NCI-H82 (cell line): Measurements from ENCODE around the gene ISG20.

ENCODE experiments used
- DNase-seq: peaks from one replicate; lab custom pipeline; 2025; lab: John Stamatoyannopoulos, UW

ISG20 gene

DNA sequence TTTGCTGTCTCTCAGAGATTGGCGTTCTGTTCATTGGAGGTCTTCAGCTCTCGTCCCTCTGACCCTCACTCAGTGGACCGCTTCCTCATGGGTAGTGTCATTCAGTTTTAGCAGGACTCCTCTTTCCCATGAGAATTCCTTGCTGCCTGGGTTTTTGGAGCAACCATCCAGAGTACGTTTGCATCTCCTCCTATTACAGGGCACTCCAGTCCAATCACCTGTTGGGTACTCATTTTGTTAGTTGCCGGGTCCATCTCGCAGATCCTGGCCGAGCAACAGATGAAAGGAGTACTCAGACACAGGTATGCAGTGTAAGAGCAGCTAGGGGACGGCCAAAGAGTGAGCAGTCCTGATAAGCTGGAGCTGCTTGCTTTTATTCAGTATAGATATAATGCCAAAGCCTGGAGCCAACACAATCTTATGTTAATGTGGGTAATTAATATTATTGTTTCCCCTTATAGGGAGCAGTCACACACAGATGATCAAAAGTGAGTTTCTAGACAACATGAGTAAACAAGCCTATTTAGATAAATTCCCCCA lies 49.6 kb downstream of the ISG20 start:
- no peak for DNase-seq

DNA sequence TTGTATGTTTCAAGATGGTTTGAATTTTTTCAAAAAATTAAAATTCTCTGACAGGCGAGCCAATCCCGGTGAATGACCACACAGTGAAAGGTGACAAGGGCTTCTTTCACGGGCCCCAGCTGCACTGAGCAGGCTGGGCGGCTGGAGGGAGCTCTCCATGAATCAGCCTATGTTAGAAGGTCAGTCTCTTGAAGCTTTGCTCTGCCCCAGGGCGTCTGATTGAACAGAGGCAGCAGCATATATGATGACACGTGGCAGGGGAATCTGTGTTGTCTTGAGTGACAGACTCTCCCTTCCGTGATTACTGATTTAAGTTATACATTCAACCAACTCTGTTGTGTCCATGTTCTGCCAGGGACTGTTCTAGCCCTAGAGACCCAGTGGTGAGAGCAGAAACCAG lies 51.5 kb downstream of the ISG20 start:
- no peak for DNase-seq

DNA sequence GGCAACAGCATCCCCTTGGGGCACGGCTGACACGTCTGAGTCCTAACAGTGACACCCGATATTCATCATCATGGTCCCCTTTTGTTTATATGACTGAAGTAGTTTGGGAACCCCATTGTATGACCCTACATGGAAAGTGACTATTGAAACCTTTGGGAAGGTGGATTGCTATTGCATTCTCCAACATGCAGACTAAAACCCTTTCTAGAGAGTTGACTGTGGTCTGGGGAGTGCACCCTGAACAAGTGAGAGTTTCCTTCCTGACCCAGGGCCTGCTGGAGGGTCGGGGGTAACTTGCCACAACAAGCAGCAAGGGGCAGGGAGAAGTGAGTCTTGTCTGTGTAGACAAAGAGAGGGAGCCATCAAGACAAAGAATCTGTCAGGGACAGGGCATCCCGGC lies 54.4 kb downstream of the ISG20 start:
- no peak for DNase-seq

DNA sequence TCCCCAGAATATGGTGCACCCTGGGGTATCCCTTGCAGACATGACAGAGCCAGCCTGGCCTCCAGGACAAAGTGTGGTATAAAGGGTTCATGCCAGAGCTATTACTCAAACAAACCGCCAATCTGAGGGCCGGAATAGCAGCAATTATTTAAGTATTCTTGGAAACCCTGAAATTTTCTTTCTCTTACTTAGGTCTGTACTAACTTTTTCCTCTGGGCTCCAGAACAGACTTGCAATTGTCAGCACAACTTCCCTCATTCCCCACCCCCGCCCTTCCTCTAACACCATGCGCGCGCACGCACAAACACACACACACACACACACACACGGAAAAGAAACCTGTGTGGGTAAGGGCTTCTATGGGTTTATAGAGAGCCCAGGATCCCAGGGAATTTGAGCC lies 56.3 kb downstream of the ISG20 start:
- no peak for DNase-seq

DNA sequence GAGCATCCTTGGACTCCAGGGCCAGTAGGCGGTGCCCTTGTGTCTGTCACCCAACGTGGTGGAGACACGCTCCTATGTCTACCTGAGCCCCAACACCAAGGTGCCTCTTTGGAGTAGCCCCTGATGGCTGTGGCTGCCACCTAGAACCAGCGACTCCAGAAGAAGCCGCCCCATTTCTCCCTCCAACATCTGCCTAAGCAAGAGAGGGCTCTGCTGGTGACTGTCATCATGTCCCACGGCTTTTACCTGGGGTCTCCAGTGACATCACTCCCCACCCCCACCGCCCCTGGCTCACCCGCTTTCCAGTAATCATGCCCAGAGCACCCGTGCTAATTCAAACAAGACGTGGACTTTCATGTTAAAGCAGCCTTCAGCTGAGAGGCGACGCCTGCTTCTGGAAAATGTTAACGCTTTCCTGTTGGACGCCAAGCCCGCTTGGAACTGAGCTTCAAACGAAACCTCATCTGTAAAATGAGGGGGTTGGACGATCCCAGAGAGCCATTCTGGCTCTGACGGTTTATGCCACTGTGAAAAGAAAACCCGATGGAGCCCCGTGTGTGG lies 57.0 kb downstream of the ISG20 start:
- DNase-seq: no peak

DNA sequence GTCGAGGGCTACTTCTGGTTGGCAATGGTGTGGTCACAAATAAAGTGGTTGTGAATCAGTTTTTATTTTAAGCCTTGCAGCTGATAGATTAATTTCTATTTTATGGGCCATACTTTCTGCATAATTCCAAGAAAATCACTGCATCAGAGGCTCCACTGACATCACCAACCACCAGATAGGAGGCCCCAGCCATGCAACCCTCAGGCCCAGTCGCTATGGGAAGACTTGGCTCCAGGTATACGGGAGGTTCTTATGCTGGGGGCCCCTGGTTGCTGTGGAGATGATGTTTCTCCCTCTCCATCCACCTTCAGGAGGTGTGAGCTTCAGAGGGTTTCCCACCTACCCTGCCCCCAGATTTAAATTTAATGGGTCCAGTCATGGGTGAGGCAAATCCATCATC lies 57.4 kb downstream of the ISG20 start:
- no peak for DNase-seq

DNA sequence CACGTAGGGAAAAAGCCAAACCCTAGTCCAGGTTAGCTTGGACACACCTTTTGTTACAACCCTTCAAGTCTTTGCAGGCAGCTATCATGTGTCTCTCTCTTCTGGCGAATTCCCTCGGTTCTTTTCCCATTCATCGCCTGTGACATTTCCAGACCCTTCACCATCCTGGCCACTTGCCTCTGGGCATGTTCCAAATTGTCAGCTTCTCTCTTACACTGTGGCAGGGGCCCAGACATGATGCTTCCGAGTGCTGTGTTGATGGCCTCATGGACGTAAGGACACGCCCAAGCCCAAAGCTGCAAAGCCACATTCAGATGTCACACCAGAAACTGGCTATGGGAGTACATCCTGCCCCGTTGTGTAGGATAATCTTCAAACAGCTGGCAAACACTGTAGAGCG lies 58.5 kb downstream of the ISG20 start:
- no peak for DNase-seq

DNA sequence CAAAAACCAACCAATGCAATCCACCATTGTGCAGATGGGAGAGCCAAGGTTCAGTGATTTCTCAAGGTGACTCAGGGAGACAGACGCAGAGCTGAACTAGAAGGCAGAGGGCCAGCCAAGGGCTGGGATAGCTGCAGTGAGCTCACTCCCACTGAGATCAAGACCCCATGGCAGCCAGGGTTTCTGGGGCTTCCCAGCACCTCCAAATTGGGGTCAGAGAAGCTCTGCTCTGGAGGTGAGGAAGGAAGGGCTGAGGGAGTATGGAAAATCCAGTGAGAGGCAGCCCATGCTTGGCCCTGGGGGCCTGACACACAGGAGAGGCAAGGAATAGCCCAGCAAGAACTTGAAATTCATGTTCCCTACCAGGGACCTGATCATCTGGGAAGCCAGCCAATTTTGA lies 61.0 kb downstream of the ISG20 start:
- DNase-seq: no peak

DNA sequence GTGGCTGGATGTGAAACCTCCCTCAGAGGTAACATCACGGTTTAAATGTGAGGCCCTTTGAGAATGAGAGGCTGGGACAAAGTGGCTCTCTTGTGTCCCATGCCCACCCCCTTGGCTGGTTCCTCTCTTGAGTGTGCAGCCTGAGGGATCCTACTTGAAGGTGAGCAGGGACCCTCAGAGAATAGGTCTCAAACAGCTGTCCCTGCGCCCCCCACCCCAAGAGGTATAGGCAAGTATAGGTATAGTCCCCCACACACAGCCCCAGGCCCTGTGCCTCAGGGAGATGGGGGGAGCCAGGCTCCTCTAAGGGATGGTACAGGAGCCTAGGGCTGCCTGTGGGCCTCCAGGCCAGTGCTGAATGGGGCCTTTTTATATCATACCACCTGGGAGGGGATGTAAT lies 61.9 kb downstream of the ISG20 start:
- no peak for DNase-seq

DNA sequence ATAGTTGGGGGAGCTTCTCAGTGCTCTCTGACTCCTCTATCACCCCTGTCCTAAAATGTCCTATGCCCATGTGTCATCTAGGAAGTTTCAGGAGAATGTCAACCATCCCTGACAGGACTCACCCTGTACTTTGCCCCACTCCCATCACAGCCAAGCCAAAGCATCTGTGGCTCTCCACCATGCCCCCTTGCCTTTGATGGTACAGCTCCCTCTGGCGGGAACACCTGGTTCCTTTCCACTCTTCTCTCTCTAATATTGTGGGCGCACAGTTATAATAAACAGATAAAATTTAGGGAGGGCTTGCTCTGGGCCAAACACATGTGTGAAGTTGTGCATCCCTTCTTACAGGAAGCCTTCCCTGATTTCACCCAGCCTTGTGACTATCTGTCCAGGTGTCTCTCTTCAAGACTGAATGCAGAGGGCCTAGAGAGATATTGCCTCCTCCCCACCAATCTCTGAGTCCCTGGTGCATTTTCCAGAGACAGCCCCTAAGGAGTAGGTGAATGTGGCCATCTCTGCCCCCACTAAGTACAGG lies 62.8 kb downstream of the ISG20 start:
- DNase-seq: peak; percentile 72

DNA sequence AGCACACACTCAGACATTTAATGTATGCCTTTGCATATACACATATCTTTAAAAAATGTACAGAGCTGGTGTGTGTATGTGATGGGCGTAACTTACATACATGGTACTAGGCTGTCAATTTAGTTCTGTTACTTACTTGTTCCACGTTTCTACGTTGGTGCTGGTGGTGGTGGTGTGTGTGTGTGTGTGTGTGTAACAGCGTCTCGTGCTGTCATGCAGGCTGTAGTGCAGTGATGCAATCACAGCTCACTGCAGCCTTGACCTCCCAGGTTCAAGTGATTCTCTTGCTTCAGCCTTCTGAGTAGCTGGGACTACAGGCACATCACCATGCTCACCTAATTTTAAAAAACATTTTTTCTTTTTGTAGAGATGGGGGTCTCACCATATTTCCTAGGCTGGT lies 64.2 kb downstream of the ISG20 start:
- no peak for DNase-seq

DNA sequence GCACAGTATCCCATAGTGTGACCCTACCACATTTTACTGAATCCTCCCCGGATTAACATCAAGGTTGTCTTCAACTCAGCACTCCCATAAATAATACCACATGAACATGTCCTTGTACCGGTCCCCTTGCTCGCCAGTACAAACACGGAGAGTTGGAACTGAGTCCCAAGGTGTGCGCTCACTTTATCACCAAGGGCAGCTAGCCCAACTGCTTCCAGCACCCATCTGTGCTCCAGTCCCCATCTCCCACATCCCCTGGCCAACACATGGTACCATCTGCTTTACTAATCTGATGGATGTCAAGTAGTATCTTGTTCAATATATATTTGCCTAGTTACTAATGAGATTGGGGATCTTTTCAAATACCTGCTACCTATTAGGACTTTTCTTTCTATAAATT lies 64.7 kb downstream of the ISG20 start:
- peak; percentile 88 for DNase-seq

DNA sequence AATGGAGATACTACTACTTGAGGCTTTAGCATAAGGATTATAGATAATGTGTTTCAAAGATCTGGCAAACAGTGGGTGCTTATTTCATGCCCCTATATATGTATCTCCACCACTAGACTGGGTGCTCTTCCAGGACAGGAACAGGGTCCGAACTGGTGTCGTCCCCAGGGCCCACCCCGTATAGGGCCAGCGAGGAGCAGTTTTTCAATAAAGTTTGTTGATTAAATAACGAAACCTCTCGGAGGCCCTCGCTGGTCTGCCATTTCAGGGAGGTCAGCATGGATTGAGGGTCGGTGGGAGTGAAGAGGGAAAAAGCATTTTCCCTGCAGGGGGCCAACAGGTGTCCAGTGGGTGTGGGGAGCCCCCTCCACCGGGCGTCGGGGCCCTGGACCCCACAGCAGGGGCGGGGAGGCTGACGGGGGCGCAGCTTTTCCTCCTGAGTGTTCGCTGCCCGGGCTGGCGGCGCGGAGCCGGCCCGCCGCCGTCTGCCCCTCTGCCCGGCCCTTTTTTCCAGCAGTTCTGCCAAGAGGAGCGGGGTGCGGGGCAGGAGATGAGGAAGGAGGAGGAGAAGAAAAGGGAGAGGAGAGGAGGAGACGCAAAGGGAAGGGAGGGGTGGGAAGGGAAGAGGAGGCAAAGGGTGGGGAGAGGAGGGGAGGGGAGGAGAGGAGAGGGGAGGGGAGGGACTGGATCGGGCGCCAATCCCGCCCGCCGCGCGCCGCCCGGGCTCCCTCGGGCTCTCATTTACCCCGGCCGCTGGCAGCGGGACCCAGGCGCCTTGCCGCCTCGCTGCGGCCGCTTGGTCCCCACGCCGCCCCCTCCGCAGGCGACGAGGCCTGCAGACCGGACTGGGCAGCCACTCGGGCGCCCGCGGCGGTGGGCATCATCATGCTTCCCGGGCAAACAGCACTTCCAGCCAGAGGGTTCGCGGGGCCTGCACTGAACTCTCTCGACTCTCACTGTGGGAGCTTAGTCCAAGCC lies 66.3 kb downstream of the ISG20 start:
- DNase-seq: peak; percentile 31

DNA sequence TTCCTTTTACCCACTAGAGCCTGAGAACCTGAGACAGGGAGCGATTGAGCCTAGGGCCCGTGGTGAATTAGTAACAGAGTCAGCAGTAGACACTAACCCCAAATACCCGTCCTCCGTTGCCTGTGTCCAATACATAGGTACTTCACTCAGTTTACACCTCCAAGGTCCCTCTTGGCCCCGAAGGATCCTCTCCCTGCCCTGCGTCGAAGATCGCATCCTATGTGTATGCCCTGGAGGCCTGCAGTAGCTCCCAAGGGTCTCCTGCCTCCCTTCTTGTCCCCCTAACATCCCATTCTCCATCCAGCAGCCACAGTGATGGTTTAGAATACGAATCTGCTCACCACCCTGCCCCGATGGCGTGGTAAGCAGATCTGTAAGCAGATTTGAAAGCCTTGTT lies 67.0 kb downstream of the ISG20 start:
- peak; percentile 27 for DNase-seq
